Right ventricle myocardium inferior (tissue), 1 donor: ENCODE data around the gene BANP. TPM values are rescaled to one million over a fixed set of nuclear protein-coding genes. Genes with fewer than 3 reads are reported as not detected.

Source experiments
- ATAC-seq: fragments of 200-7000 bp; cut with Tn5 transposase; one replicate; pipeline ENCODE4 v1.9.1; 2020; ENCODE audit warnings: mild to moderate bottlenecking, moderate library complexity
- DNase-seq: peaks from one replicate; pipeline ENCODE4 v3.0.0; 2021; ENCODE audit errors: missing footprints
- intact Hi-C: fragments of 100-400 bp; cut with DNase I; formaldehyde crosslinking; loops from one replicate; pipeline ENCODE4 v1.11.0; 2022
- total RNA-seq: library from RNA; stranded (reverse); fragmentation: NEBNext Ultra II Directional; extraction: Animal tissue kit (Norgen Biotek cat#: 25700); gene quantifications from one replicate; pipeline ENCODE4 v1.2.1, GENCODE V29; 2021
- donor health status: DM: no; HTN: yes; CAD: no; lungs with severe emphysema.

BANP gene
- total RNA-seq, 1 donor from 2014 or later, result 12.8 TPM

- DNase-seq (no peak), ATAC-seq (no peak)
- intact Hi-C loops, result no loop called here
Observed at GRCh38 chr16:87946596-87947347, 4.5 kb upstream of the BANP start.

DNA sequence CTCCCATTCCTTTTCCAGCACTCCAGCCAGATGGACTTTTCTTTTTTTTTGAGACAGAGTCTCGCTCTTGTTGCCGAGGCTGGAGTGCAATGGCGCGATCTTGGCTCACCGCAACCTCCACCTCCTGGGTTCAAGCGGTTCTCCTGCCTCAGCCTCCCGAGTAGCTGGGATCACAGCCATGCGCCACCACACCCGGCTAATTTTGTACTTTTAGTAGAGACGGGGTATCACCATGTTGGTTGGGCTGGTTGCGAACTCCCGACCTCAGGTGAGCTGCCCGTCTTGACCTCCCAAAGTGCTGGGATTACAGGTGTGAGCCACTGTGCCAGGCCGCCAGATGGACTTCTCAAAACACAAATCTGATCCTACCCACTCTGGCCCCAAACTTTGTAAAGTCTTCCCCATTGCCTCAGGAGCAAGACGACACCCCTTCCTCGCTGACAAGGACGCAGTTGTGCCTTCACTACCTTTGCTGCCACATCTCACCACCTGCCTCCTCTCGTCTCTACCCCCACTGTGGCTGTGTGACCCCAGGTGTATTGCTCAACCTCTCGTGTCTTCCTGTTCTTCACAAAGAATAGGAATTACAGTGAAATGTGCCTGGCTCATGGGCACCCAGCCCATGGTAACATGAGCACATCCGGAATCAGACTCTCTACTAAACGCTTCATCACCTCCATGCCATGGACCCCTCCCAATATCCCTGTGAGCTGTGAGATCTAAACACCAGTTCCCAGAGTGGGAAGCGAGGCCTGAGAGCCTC lies 3.7 kb upstream of the BANP start:
- no peak for ATAC-seq
- DNase-seq, result no peak
- intact Hi-C loops, result no loop called here

DNA sequence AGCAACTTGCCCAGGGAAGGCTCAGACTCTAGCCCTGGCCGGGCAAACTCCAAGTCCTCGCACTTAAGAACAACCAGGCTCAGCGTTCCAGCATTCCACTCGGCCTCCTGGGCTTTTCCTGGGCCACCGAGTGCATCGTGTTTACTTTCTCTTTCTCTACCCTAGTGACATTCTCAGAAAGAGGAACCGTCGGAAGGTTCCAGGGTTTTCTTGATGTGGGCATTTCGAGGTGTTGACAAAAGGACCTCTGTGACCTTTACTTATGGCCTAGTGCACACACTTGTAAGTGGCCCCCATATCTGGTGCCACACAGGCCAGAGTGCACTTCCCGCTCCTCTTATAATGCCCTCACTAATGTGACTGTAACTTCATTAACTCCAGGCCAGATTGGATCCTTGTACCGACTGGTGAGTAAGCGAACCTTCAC lies 3.1 kb upstream of the BANP start:
- no peak for DNase-seq
- ATAC-seq, result no peak
- intact Hi-C loops, result no loop called here

GRCh38 chr16:87948735-87949070 lies 2.5 kb upstream of the BANP start:
- no peak for ATAC-seq
- intact Hi-C loops, result no loop called here

DNA sequence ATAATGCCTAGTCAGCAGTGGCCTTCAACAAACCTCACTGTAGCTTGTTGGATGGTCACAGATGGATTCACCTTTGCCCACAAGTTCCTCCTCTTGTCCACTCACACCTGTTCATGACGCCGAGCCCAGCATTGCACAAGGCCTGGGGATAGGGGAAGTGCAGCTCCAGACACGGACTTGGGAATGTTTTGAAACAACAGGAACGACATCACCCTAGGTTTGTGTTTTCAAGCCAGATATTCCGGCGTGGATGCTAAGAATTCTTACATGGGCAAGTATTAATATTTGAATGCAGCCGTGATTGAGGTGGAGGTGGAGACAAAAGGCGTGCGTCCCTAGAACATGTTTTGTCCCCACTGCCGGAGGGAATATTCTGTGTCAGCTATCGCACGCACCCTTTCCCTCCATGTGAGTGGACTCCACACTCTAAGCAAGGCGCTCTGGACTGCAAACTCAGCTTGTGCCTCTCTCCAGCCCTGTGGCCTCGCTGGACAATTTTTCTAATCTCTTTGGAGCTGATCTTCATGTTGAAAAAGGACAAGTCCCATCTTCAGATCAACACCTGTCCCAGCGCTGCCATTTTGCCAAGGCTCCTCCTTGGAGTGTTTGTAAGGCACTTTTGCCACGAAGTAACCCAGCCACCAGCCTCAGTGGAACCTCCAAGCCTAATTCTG lies 2.0 kb upstream of the BANP start:
- DNase-seq (no peak), ATAC-seq (no peak)
- intact Hi-C loops, result no loop called here

More at GRCh38 chr16:87948735-87949070, 2.5 kb upstream of the BANP start:
- no peak for DNase-seq

DNA sequence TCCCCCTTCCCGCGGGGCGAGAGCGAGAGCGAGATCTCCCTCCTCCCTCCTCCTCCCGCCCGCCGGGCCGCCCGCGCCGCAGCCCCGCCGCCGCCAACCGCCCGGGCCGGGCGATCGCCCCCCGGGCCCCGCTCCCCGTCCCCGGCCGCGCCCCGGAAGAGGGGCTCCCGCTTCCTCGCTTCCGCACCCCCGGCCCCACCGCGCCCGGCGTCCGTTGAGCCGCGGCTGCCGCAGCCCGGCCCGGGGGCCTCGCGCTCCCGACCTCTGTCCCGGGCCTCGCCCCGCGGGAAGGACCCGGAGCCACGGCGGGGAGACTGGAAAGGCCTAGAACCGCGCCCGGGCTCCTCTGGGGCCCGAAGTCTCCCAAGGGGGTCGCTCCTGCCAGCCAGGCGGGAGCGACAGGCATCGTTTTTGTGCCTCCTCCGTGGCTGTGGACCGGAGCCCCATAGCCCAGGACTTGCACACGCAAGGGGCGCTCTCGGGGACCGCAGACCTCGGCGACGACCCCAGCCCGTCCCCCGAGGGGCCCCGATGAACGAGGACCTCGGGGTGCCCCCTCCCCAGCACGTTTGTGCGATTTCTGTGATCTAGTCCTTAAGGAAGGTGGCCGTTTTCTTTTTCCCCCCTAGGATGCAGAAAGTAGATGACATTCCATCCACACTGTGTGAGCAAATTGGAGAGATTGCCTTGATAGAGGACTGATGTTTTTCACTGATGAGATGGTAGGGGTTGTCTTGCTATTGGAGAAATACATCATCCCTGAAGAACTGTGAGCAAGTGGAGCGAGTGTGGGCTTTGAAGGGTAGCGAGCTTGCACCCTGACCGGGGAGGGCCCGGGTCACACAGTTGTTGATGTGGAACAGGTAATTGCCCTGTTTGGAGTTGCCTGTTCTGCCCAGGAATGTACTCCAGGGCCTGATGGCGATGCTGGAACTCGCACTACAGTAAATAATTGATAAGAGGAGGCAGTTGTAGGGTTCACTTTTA lies 611 bp downstream of the BANP start:
- ATAC-seq, result no peak

DNA sequence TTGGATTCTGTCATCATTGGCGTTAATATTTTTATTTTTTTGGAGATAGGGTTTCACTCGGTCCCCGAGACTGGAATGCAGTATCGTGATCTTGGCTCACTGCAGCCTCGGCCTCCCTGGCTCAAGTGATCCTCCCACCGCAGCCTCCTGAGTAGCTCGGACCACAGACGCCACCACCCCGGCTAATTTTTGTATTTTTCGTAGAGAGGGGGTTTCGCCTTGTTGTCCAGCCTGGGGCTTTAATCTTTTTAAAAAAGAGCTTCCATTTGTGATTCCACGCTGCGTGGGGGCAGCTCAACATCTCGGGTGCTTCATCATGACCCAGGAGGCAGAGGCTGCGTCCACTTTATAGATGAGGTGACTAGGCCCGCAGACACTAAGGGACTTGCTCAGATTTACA lies 1.5 kb downstream of the BANP start:
- ATAC-seq, result no peak
- no peak for DNase-seq
- intact Hi-C loops, result no loop called here

More for the DNA sequence above, 611 bp downstream of the BANP start:
- intact Hi-C loops, result no loop called here
- DNase-seq, result no peak

- ATAC-seq (no peak), DNase-seq (no peak)
- intact Hi-C loops, result no loop called here
Observed at GRCh38 chr16:87953308-87954215, 2.3 kb downstream of the BANP start.

GRCh38 chr16:87954361-87954760 lies 3.1 kb downstream of the BANP start:
- intact Hi-C loops, result no loop called here
- DNase-seq (no peak), ATAC-seq (no peak)

DNA sequence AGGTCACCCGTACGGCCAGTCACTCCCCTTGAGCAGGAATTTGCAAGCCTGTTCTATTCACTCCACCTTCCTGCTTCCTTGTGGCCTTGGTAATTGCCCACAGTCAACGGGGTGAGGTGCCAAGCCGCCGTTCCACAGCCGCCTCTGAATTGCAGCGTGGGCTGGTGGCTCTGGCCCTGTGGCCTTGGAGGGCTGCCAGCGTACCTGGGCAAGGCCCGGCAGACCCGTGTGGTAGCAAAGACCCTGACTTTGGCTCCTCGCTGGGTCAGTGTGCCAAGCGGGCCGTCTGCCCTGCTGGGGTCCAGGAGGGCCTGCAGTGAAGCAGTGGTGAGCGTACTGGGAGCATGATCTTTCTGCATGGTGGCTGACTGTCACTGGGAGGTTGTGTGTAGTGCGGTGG lies 3.6 kb downstream of the BANP start:
- intact Hi-C loops, result no loop called here
- DNase-seq (no peak), ATAC-seq (no peak)

- no peak for DNase-seq
- ATAC-seq, result no peak
- intact Hi-C loops, result no loop called here
Observed at GRCh38 chr16:87955302-87956097, 4.3 kb downstream of the BANP start.

DNA sequence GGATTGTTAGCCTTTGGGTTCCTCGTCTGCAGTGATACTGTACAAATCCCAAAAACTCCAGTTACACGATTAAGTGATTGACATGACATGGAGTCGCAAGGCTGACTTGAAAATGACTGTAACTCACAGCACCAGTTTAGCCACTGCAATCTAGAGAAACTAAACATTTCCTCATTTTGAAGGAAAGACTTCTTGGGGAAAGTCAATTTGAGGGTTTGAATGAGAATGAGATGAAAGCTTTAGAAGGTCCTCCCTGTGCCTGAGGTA lies 4.8 kb downstream of the BANP start:
- DNase-seq (no peak), ATAC-seq (no peak)
- intact Hi-C loops, result no loop called here

- ATAC-seq (peak; percentile 27), DNase-seq (no peak)
- intact Hi-C loops, result no loop called here
Observed at GRCh38 chr16:87956365-87957231, 5.4 kb downstream of the BANP start.

- no peak for ATAC-seq
- intact Hi-C loops, result no loop called here
- DNase-seq, result no peak
Observed at GRCh38 chr16:87957296-87958094, 6.3 kb downstream of the BANP start.

GRCh38 chr16:87958632-87959031 lies 7.4 kb downstream of the BANP start:
- ATAC-seq, result no peak
- DNase-seq, result no peak
- intact Hi-C loops, result no loop called here
